GM18867 (cell line): Measurements from ENCODE around the gene MAJIN.
A peak's percentile ranks its signal among the peaks of the same experiment; 100 is the strongest.
"Not testable (repeated sequence)": the region's sequence is repeated elsewhere in the genome, so short reads cannot be mapped to it uniquely, and the experiment has no call there.

Experiments
- ATAC-seq: cut with Tn5 transposase; IDR thresholded peaks from one replicate; pipeline ENCODE4 v1.9.1; 2021; ENCODE audit warnings: mild to moderate bottlenecking, moderate library complexity; ENCODE audit not compliant: unreplicated experiment

MAJIN gene, protein sequence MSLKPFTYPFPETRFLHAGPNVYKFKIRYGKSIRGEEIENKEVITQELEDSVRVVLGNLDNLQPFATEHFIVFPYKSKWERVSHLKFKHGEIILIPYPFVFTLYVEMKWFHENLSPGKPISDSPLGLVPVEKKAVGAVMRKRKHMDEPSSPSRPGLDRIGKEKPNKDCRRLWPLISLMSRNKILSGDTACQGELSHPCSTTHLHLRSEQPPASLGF

DNA sequence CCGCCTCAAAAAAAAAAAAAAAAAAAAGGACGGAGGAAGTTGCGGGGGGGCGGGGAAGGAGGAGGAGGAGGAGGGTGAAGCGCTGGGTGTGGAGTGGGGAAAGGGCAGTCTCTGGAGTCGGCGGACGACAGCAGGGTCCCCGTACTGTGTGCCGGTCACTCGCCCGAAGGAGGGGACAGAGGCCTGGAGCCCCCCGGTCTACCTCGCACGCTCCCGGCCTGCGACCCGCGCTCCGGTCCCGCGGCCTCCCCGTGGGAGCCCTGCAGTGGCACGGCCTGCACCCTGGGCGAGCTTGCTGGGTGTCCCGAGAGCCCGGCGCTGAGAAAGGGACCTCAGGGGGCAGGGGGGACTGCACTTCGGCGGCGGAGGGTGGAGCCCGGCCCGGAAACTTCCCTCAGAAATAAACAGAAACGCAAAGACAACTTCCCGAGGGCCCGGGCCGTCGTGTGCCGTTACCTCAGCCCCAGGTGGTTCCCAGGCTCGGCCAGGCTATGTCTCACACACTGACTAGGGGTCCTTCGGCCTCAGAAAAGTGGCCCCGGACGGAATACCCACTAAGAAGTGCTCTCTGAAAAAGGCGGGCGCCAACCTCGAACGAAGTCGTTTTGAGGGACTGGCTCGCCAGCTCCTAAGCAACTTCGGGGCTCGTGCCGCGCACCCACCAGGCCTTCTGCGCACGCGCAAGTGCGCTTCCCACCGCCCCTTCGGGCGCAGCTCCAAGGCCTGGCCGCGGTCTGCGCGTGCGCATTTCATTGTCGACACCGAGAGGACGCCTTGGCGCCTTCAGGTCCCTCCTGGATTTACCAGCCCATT is at the start of gene MAJIN:
MAJIN (minus strand) TSS at position 688 of the 813 bp plus-strand sequence. CDS start 12,703 bp downstream, outside the sequence.
- ATAC-seq = no peak

DNA sequence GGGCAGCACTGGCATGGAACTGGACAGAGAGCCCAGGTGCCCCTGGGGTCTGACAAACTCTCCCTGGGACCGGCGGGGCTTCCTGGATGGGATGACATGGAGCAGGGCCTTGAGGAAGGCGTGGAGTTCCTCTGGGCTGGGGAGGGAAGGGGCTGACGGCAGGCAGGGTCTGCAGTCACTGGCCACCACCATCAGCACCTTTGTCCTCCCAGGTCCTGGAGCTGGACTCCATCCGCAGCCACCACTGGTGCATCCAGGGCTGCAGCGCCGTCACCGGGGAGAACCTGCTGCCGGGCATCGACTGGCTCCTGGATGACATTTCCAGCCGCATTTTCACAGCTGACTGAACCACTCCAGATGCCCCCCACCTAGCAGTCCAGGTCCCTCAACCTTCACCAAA is 49.6 kb upstream of the MAJIN start:
- ATAC-seq = no peak

- ATAC-seq = no peak
Observed at GRCh38 chr11:65021003-65021402, 49.1 kb upstream of the MAJIN start.

GRCh38 chr11:65019824-65020223 is 47.9 kb upstream of the MAJIN start:
- no peak for ATAC-seq

DNA sequence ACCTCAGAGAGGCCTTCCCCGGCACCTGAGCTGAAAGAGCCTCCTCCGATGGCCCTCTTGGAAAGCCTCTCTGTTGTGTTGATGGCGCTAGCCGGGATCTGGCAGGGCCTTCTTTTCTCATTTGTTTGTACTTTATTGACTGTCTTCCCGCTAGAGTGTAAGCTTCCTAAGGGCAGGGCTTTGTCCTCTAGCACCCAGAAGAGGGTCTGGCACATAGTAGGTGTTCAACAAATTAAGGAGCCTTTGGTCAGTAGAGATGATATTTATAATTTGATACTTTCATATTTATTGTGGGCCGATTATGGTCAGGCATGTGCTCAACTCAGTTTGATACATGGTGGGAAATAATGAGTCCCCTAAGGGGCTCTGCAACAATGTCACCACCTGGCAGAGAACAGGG is 46.0 kb upstream of the MAJIN start:
- no peak for ATAC-seq

GRCh38 chr11:65016705-65017104 is 44.8 kb upstream of the MAJIN start:
- no peak for ATAC-seq

DNA sequence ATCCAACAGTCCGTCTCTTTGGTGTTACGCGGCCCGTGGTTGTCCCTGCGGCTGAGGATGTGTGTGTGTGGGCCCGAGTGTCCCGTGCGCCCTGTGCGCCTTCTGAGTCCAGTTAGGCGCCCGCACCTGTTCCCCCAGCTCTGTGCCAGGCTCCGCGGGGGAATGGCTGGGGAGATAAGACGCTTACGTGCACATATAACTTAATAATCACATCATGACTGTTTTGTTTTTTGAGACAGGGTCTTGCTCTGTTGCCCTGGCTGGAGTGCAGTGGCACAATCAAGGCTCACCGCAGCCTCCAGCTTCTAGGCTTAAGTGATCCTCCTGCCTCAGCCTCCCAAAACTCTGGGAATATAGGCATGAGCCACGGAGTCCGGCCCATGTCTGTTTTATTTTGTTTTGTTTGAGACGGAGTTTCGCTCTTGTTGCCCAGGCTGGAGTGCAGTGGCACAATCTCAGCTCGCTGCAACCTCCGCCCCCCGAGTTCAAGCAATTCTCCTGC is 42.9 kb upstream of the MAJIN start:
- ATAC-seq = no peak

DNA sequence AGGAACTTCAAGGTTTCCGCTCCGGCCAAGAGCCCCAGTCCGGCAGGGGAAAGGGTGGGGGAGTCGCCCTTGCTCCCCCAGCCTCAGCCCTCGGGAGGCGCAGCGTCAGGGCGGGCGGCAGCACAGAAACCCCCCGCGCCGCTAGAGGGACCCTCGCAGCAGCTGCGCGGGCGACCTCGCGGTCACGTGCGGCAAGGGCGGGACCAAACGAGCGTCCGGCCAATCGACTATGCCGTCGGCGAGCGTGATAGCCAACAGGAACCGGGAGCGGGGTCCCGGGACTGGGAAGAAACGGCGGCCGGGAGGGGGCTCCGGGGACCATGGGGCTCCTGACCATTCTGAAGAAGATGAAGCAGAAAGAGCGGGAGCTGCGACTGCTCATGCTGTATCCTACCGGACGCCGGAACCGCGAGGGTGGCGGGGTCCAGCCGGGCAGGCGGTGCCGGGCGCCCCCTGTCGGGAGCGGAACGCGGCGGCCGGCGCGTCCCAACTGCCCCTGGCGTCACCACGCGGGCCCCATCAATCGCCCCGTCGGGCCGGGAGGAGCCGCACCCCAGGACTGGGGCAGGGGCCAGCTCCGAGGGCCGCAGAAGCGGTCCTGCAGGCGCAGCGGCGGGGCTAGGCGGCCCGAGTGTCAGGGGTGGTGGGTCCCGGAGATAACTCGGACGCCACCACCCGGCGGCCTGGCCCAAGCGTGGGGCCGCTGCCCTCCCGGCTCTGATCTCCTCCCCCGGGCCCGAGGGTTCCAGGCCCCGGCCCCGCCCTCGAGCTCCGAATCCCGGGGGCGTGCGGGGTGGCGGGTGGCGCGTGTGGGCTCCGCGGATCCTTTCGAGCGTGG is 42.2 kb upstream of the MAJIN start, which contains the start of gene ARL2:
ARL2 (plus strand) TSS at position 273 of the 838 bp plus-strand sequence; CDS start at position 321, 48 bp downstream.
- ATAC-seq = peak; percentile 72

DNA sequence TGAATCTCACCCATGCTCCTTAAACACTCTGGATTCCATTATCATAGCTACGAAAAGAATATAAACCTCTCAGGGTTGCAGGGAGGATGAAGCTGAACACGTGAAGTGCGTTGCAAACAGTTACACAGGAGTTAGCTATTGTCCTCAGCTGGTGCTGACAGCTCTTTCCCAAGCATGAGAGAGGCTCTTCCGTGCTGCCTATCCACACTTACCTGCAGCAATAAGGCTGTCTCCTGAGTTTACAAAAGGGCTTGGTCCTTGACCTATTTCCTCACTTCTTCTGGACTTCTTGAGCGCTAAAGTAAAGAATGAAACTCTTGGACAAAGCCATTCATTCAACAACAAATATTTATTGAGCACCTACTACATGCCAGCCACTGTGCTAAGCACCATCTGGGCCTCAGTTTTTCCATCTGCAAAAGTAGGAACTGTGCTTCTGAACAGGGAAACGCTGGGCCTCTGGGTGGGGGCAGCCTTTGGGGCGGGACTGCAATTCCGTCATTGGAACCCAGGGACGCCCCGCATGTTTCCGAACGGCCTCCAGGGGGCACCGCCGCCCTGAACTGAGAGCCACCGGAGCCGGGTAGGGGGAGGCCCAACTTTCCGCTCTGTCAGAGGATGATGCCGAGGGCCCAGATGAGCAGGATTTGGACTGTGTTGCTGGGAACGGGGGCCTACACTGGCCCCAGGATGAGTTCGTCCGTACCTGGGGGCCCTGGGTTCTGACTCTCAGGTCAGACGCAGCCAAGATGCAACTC is 41.4 kb upstream of the MAJIN start:
- ATAC-seq = peak; percentile 65

DNA sequence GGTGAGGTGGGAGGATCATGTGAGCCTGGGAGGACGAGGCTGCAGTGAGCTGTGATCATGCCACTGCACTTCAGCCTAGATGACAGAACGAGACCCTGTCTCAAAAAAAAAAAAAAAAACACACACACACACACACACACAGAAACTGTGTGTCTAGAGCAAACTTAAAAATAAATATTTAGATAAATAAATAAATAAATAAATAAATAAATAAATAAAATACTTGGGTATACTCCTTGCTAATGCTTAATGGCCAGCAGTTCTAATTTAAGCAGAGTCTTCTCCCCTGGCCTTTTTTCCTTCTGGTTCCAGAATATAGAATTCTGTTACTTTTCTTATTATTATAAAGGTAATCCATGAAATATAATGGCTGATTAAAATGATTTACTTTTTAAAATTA is 37.0 kb upstream of the MAJIN start:
- ATAC-seq = no peak

- ATAC-seq = no peak
Observed at GRCh38 chr11:65008016-65008415, 36.1 kb upstream of the MAJIN start.

DNA sequence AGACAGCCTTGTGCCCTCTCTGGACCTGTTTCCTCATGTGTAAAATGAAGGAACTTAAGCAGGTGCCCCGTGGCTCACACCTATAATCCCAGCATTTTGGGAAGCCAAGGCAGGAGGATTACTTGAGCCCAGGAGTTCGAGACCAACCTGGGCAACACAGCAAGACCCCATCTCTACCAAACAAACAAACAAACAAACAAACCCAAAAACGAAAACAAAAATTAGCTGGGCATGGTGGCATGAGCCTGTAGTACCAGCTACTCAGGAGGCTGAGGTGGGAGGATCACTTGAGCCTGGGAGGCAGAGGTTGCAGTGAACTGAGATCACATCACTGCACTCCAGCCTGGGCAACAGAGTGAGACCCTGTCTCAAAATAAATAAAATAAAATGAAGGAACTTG is 32.1 kb upstream of the MAJIN start:
- not testable (repeated sequence) for ATAC-seq

DNA sequence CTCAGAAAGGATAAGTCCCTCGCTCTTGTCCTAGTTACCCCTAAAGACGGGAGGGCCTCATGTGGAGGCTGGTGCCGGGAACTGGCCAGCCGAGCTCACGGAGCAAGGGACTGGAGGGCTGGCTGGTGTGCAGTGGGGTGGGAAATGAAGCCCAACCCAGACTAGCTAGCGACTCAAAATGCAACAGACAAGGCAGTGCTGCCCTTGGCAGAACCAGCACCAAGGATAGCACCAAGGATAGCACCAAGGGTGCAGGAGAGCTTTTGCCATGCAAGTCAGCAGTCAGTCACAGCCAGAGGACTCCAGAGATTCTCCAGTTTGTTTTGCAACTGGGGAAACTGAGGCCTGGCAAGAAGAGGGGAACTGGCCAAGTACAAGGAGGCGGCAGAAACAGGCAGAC is 31.4 kb upstream of the MAJIN start:
- ATAC-seq = no peak

- no peak for ATAC-seq
Observed at GRCh38 chr11:65002706-65003105, 30.8 kb upstream of the MAJIN start.

DNA sequence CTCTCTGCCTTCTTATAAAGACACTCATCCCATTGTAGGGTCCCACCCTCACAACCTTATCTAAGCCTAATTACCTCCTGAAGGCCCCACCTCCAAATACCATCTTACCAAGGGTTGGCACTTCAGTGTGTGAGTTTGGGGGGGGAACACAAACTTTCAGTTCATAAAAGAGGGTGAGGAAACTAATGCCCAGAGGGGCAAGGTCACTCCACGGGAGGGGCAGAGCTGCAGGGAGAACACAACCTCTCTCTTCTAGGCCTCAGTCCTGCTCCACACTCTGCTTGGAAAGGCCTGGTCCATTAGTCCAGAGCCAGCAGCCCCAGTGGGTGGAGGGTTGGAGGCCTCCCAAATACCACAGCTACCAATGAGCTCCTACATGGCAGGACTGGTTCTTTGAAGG is 27.6 kb upstream of the MAJIN start:
- ATAC-seq = no peak

GRCh38 chr11:64998690-64999431 is 27.0 kb upstream of the MAJIN start:
- ATAC-seq = no peak

DNA sequence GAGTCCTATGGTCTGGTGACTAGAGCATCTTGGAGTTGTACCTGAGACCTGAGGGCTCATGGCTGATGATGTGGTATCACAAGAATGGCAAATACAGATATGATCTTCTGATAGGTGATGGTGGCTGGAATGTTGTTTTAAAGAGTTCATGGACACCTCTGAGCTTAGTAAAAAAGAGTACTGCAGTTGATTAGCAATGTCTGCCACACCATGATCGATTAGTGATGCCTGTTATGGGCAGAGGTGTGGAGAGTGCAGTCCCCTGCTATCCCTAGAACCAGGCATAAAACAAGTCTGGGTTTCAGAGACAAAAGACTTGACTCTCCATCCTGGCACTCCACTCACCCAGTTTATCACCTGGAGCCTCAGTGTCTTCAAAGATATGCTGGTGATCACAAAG is 26.2 kb upstream of the MAJIN start:
- ATAC-seq = no peak

DNA sequence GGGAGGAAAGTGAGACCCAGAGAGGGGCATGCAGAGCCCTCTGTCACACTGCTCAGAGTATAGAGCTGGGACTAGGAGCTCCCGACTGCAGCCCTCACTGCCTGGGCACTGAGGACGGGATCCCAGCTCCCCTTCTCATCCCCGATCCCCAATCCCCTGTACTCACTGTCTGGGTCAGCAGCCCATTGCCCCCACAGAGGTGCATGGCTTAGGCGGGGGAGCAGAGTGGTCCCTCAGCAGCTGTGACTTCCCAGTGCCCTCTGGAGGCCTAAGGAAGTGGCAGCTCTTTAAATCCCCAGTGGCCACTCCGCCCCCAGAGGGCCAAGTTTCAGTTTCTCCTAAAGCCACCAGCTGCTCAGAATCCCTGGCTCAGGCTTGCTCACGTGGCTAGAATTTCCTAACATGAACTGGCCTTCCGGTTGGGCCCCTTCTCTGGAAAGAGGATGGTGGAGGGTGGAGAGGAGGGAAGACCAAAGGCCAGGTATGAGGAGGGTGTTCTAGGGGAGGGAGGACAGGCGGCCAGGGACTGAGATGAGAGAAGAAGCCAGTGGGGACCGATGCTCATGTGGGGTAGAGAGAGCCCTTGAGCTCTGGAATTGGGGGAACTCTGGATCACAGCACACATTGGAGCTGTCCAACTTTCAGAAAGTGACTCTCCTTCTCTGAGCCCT is 24.9 kb upstream of the MAJIN start, which contains the start of gene BATF2:
BATF2 (minus strand) TSS at position 262 of the 671 bp plus-strand sequence; CDS start at position 205, 57 bp downstream.
- no peak for ATAC-seq

- ATAC-seq = no peak
Observed at GRCh38 chr11:64996327-64996709, 24.4 kb upstream of the MAJIN start.
